Measurements from ENCODE around the gene CDH12.
A peak's percentile ranks its signal among the peaks of the same experiment; 100 is the strongest.

Gene CDH12

GRCh38 chr5:21882074-21882745, 970.9 kb downstream of the CDH12 start:
- no peak for FAIRE-seq
- DNase-seq (ENCODE audit: insufficient read length, low spot score) = no peak

- no peak for FAIRE-seq
These were observed 973.0 kb downstream of the CDH12 start for GRCh38 chr5:21880164-21880563.

GRCh38 chr5:21862986-21863385, 990.2 kb downstream of the CDH12 start:
- no peak for FAIRE-seq
- DNase-seq (ENCODE audit: insufficient read length, low spot score) = no peak

More at GRCh38 chr5:21880164-21880563, 973.0 kb downstream of the CDH12 start:
- no peak for DNase-seq (ENCODE audit: insufficient read length, low spot score)

- FAIRE-seq = no peak
- DNase-seq (ENCODE audit: insufficient read length, low spot score) = no peak
These were observed 994.7 kb downstream of the CDH12 start for GRCh38 chr5:21858441-21858840.

GRCh38 chr5:21856987-21857386, 996.2 kb downstream of the CDH12 start:
- FAIRE-seq (no peak), DNase-seq (ENCODE audit: insufficient read length, low spot score) (no peak)

GRCh38 chr5:21847300-21847699, 1005.8 kb downstream of the CDH12 start:
- DNase-seq (ENCODE audit: insufficient read length, low spot score) = no peak
- FAIRE-seq = no peak

GRCh38 chr5:21844960-21845359, 1008.2 kb downstream of the CDH12 start:
- FAIRE-seq = no peak
- DNase-seq (ENCODE audit: insufficient read length, low spot score) = no peak

GRCh38 chr5:21834863-21835262, 1018.3 kb downstream of the CDH12 start:
- FAIRE-seq (no peak), DNase-seq (ENCODE audit: insufficient read length, low spot score) (no peak)

- no peak for DNase-seq (ENCODE audit: insufficient read length, low spot score)
- no peak for FAIRE-seq
These were observed 1021.9 kb downstream of the CDH12 start for GRCh38 chr5:21831145-21831787.

GRCh38 chr5:21826884-21827283, 1026.3 kb downstream of the CDH12 start:
- DNase-seq (ENCODE audit: insufficient read length, low spot score) (no peak), FAIRE-seq (no peak)

GRCh38 chr5:21823588-21823987, 1029.6 kb downstream of the CDH12 start:
- FAIRE-seq = no peak
- DNase-seq (ENCODE audit: insufficient read length, low spot score) = no peak

- FAIRE-seq (no peak), DNase-seq (ENCODE audit: insufficient read length, low spot score) (no peak)
These were observed 1030.0 kb downstream of the CDH12 start for GRCh38 chr5:21823076-21823574.

- FAIRE-seq = no peak
- no peak for DNase-seq (ENCODE audit: insufficient read length, low spot score)
These were observed 1032.6 kb downstream of the CDH12 start for GRCh38 chr5:21820527-21820926.

- DNase-seq (ENCODE audit: insufficient read length, low spot score) (no peak), FAIRE-seq (no peak)
These were observed 1034.8 kb downstream of the CDH12 start for GRCh38 chr5:21818370-21818720.

GRCh38 chr5:21817668-21818369, 1035.3 kb downstream of the CDH12 start:
- FAIRE-seq (no peak), DNase-seq (ENCODE audit: insufficient read length, low spot score) (no peak)

- no peak for FAIRE-seq
These were observed 1042.3 kb downstream of the CDH12 start for GRCh38 chr5:21810737-21811316.

GRCh38 chr5:21809611-21810010, 1043.5 kb downstream of the CDH12 start:
- no peak for FAIRE-seq

More at GRCh38 chr5:21810737-21811316, 1042.3 kb downstream of the CDH12 start:
- no peak for DNase-seq (ENCODE audit: insufficient read length, low spot score)

GRCh38 chr5:21807953-21808352, 1045.2 kb downstream of the CDH12 start:
- no peak for DNase-seq (ENCODE audit: insufficient read length, low spot score)
- FAIRE-seq = no peak

More at GRCh38 chr5:21809611-21810010, 1043.5 kb downstream of the CDH12 start:
- DNase-seq (ENCODE audit: insufficient read length, low spot score) = no peak

GRCh38 chr5:21806943-21807342, 1046.2 kb downstream of the CDH12 start:
- FAIRE-seq (peak; percentile 80), DNase-seq (ENCODE audit: insufficient read length, low spot score) (no peak)

- FAIRE-seq (no peak), DNase-seq (ENCODE audit: insufficient read length, low spot score) (no peak)
These were observed 1046.9 kb downstream of the CDH12 start for GRCh38 chr5:21806271-21806670.

GRCh38 chr5:21802869-21803490, 1050.2 kb downstream of the CDH12 start:
- DNase-seq (ENCODE audit: insufficient read length, low spot score) = peak; percentile 47
- FAIRE-seq = peak; percentile 89

Data from HTR-8/SVneo (cell line).